Ureter (tissue), 1 donor: ENCODE data around the gene CTIF. TPM values are rescaled to one million over a fixed set of nuclear protein-coding genes. Genes with fewer than 3 reads are reported as not detected.

ENCODE experiments used
- DNase-seq: peaks from one replicate; pipeline ENCODE4 v3.0.0-alpha.2; 2020; ENCODE audit warnings: low spot score
- total RNA-seq: library from RNA; stranded (reverse); gene quantifications from one replicate; pipeline ENCODE4 v1.2.4, GENCODE V29; 2023
- donor health status: DM: yes; HTN: yes; CAD: no.

Gene CTIF
- total RNA-seq, 1 donor from 2014 or later = 62.3 TPM

- no peak for DNase-seq
Observed at GRCh38 chr18:48898521-48898920, 359.7 kb downstream of the CTIF start.

GRCh38 chr18:48899558-48900174 lies 360.8 kb downstream of the CTIF start:
- no peak for DNase-seq

- no peak for DNase-seq
Observed at GRCh38 chr18:48900469-48900868, 361.6 kb downstream of the CTIF start.

DNA sequence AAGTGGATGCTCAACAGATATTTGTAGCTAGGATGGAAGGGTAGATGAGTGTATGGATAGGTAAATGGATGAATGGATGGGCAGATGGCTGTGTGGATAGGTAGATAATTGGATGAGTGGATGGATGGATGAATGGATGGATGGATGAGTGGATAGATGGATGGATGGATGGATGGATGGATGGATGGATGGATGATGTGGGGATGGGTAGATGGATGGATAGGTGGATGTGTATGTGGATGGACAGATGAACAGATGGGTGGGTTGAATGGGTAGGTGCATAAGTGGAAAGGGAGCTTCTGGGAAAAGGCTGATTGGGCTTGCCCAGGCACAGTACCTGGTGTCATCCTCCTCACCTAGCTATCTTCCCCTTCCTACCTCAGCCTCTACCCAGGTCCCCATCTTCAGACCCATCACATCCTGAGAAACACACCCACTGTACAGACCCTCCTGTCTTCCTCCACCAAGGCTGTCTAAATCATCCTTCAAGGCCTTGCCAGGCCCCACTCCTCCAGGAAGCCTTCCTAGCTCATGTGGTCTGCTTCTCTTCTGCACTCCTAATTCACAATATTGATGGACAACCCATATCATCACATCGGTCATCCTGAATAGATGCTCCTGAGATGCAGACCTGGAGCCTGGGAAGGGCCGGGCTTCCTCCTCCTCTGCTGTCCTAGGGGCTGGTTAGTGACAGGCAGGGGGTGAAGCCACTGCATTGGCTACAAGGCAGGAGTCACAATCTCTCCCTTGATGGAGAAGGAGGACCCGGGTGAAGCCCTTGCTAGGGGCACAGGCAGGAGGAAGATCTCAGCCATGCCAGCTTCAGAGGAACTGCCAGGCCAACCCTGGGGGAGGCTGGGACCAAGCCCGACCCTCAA lies 362.6 kb downstream of the CTIF start:
- DNase-seq = no peak

- DNase-seq = peak; percentile 95
Observed at GRCh38 chr18:48902023-48902855, 363.4 kb downstream of the CTIF start.

GRCh38 chr18:48902856-48903601 lies 364.2 kb downstream of the CTIF start:
- no peak for DNase-seq

- no peak for DNase-seq
Observed at GRCh38 chr18:48904091-48904490, 365.3 kb downstream of the CTIF start.

GRCh38 chr18:48904847-48905394 lies 366.1 kb downstream of the CTIF start:
- no peak for DNase-seq

GRCh38 chr18:48905513-48905912 lies 366.7 kb downstream of the CTIF start:
- DNase-seq = no peak

GRCh38 chr18:48908916-48909315 lies 370.1 kb downstream of the CTIF start:
- no peak for DNase-seq

GRCh38 chr18:48909721-48910120 lies 370.9 kb downstream of the CTIF start:
- DNase-seq = no peak

DNA sequence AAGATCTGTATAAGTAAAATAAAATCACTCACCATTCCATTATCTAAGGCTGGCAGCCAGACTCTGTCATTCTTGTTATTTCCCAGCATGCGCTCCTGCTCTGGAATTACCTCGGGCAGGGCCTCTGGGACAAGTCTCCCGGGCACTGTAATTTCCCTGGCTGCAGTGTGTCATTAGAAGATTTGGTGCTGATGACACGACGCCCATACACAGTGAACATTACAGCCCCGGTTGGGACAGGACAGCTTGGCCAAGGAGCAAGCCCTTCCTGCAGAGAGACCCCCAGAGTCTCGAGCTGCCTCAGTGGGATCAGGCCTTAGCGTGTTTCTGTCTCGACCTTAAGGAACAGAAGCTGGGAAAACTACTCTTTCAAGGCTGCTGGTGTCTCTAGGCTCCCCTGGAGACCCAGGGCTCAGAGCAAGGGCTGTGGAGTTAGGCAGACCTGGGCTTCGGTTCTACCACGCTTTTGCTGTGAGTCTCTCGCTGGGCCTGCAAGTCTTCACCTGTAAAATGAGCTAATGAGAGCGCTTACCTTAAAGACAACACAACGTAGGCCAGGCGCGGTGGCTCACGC lies 372.2 kb downstream of the CTIF start:
- no peak for DNase-seq

Other genes with a start within 250 kb of the CTIF start
- gene ZBTB7C, start 129.6 kb upstream of the CTIF start, total RNA-seq = 72.1 TPM